Trophoblast cell (in vitro differentiated cells and primary cell): ENCODE measurements around the gene BLM.

Experiments
- DNase-seq, 2 donors: peaks; one replicate each; pipeline ENCODE4 v3.0.0-alpha.2; 2016
- H2AFZ ChIP-seq: 2 replicates; pipeline ENCODE4 v1.6.1; 2013; ENCODE audit warnings: low read length, moderate library complexity, mild to moderate bottlenecking; ENCODE audit not compliant: insufficient read depth, poor library complexity
- H2AK5ac ChIP-seq: 2 replicates; pipeline ENCODE4 v1.6.1; 2013; ENCODE audit warnings: mild to moderate bottlenecking, low read length
- H2BK120ac ChIP-seq: 2 replicates; pipeline ENCODE4 v1.6.1; 2013; ENCODE audit warnings: low read length, mild to moderate bottlenecking, moderate library complexity; ENCODE audit not compliant: insufficient read depth, poor library complexity
- H2BK12ac ChIP-seq: 2 replicates; pipeline ENCODE4 v1.6.1; 2013; ENCODE audit warnings: mild to moderate bottlenecking, low read length, moderate library complexity
- H2BK5ac ChIP-seq: 2 replicates; pipeline ENCODE4 v1.6.1; 2013; ENCODE audit warnings: low read length, low read depth, moderate library complexity, mild to moderate bottlenecking; ENCODE audit not compliant: poor library complexity
- H3K14ac ChIP-seq: 2 replicates; pipeline ENCODE4 v1.6.1; 2013; ENCODE audit warnings: mild to moderate bottlenecking, low read length
- H3K18ac ChIP-seq: 2 replicates; pipeline ENCODE4 v1.6.1; 2013; ENCODE audit warnings: mild to moderate bottlenecking, low read length
- H3K23ac ChIP-seq: 2 replicates; pipeline ENCODE4 v1.6.1; 2013; ENCODE audit warnings: low read length
- H3K27ac ChIP-seq: 2 replicates; pipeline ENCODE4 v1.5.1; 2013; ENCODE audit warnings: low read depth, mild to moderate bottlenecking, inconsistent platforms, low read length, moderate library complexity
- H3K27me3 ChIP-seq: 2 replicates; pipeline ENCODE4 v1.6.1; 2013; ENCODE audit warnings: inconsistent platforms, mild to moderate bottlenecking, low read length, moderate library complexity; ENCODE audit not compliant: insufficient read depth
- H3K36me3 ChIP-seq, 2 experiments: 1 replicate in 1 of 2; 2 replicates in 1 of 2; pipeline ENCODE4 v1.6.1; 2013; ENCODE audit warnings: low read length in 2 of 2, mild to moderate bottlenecking in 2 of 2, moderate library complexity in 1 of 2; ENCODE audit not compliant: insufficient read depth in 2 of 2, control insufficient read depth in 1 of 2
- H3K4ac ChIP-seq: 2 replicates; pipeline ENCODE4 v1.6.1; 2013; ENCODE audit warnings: low read depth, mild to moderate bottlenecking, low read length, moderate library complexity
- H3K4me1 ChIP-seq, 2 experiments: 1 replicate in 1 of 2; 2 replicates in 1 of 2; pipeline ENCODE4 v1.6.1; 2013; ENCODE audit warnings: low read length in 2 of 2, mild to moderate bottlenecking in 2 of 2, moderate library complexity in 1 of 2; ENCODE audit not compliant: insufficient read depth in 2 of 2, control insufficient read depth in 1 of 2
- H3K4me2 ChIP-seq: 2 replicates; pipeline ENCODE4 v1.6.1; 2013; ENCODE audit warnings: inconsistent platforms, mild to moderate bottlenecking, low read length, moderate library complexity
- H3K4me3 ChIP-seq: 2 replicates; pipeline ENCODE4 v1.5.1; 2013; ENCODE audit warnings: mild to moderate bottlenecking, low read depth, low read length, inconsistent platforms
- H3K79me1 ChIP-seq: one replicate; pipeline ENCODE4 v1.6.1; 2013; ENCODE audit warnings: low read length
- H3K79me2 ChIP-seq: 2 replicates; pipeline ENCODE4 v1.6.1; 2013; ENCODE audit warnings: low read length, mild to moderate bottlenecking; ENCODE audit not compliant: control insufficient read depth, insufficient read depth, poor library complexity
- H3K9ac ChIP-seq: 2 replicates; pipeline ENCODE4 v1.6.1; 2013; ENCODE audit warnings: mild to moderate bottlenecking, low read length
- H3K9me3 ChIP-seq: 2 replicates; pipeline ENCODE4 v1.6.1; 2013; ENCODE audit warnings: low read depth, mild to moderate bottlenecking, control low read depth, inconsistent platforms, low read length; ENCODE audit not compliant: insufficient read depth
- H4K12ac ChIP-seq: 2 replicates; pipeline ENCODE4 v1.6.1; 2013; ENCODE audit warnings: low read depth, mild to moderate bottlenecking, low read length, moderate library complexity
- H4K8ac ChIP-seq: 2 replicates; pipeline ENCODE4 v1.6.1; 2013; ENCODE audit warnings: low read depth, mild to moderate bottlenecking, low read length, moderate library complexity
- H4K91ac ChIP-seq: one replicate; pipeline ENCODE4 v1.6.1; 2013; ENCODE audit warnings: low read depth, mild to moderate bottlenecking, low read length, moderate library complexity
- WGBS: extraction: QIAGEN DNeasy Blood & Tissue Kit; methylation state at CpG from one replicate; pipeline ENCODE4 v1.1.7; 2013; ENCODE audit warnings: missing lambda C conversion rate; ENCODE audit not compliant: insufficient read length, insufficient coverage; ENCODE audit errors: extremely low coverage; 5-methylcytosine and 5-hydroxymethylcytosine counted together

BLM gene

DNA sequence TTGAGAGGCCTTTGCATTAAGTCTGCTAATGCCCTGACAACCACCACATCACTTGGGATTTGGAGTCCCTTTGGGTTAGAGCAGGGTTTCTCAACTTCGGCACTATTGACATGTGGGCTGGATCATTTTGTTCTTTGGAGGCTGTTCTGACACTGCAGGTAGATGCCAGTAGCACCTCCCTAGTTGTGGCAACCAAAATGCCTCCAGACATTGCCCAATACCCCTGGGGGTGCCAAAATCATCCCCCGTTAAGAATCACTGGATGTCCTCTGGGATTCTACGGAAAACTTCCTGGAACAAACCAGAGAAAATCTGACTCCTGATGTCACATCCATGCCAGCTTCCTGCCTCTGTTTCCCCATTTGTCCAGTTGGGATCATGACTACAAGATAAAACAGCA, 37.2 kb upstream of the BLM start:
- Histone ChIP-seq H3K23ac (no peak overlapping the region), H3K4me3 (no peak overlapping the region), H3K27me3 (no peaks in the 10 kb centered on the region), H2BK120ac (no peak overlapping the region), H3K79me2 (no peaks in the 10 kb centered on the region), H3K9me3 (no peaks in the 10 kb centered on the region), H3K18ac (no peak overlapping the region), H2AFZ (no peak overlapping the region), H3K79me1 (no peaks in the 10 kb centered on the region), H2BK12ac (no peak overlapping the region), H3K4ac (no peak overlapping the region), H4K91ac (no peak overlapping the region), H3K9ac (no peak overlapping the region), H3K4me2 (no peak overlapping the region), H4K8ac (no peak overlapping the region), H3K4me1 (no peaks in the 10 kb centered on the region), H3K14ac (no peak overlapping the region), H4K12ac (no peak overlapping the region), H2BK5ac (no peak overlapping the region), H3K27ac (no peak overlapping the region), H2AK5ac (no peak overlapping the region), H3K36me3 (no peaks in the 10 kb centered on the region)
- no peak for DNase-seq
- no CpG with 5 or more reads among the region's 3 CpGs for WGBS

DNA sequence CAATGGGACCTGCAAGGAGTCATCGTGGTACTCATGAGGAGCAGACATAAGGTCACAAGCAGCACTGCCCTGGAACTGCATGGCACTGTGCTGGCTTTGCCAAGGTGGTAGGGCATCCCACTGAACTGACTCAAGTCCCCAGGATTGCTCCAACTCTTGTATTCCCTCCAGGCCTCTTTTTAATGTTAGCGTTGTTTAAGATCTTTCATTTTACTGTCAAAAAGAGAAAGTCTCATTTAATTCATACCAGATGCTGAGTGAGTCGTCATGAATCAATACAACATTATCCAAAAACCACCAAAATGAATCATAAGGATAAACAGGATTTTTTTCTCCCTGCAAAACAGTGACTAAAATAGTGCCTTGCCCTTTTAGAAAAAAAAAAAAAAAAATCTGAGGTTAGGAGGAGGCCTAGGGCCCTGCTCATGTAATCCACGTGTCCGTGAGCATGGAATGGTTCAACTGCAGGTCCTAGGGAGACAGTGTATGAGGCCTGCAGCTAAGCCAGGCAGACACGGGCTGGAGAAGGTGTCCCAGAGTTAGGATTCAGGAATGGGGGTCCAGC, 36.7 kb upstream of the BLM start:
- Histone ChIP-seq H2AK5ac (no peak overlapping the region), H3K27ac (no peak overlapping the region), H2AFZ (no peak overlapping the region), H3K18ac (no peak overlapping the region), H3K79me1 (no peaks in the 10 kb centered on the region), H3K4ac (no peak overlapping the region), H2BK5ac (no peak overlapping the region), H4K12ac (no peak overlapping the region), H3K4me3 (no peak overlapping the region), H3K36me3 (no peaks in the 10 kb centered on the region), H3K9me3 (no peaks in the 10 kb centered on the region), H3K79me2 (no peaks in the 10 kb centered on the region), H4K91ac (no peak overlapping the region), H3K4me1 (no peaks in the 10 kb centered on the region), H3K9ac (no peak overlapping the region), H2BK12ac (no peak overlapping the region), H3K14ac (no peak overlapping the region), H3K27me3 (no peaks in the 10 kb centered on the region), H2BK120ac (no peak overlapping the region), H3K23ac (no peak overlapping the region), H3K4me2 (no peak overlapping the region), H4K8ac (no peak overlapping the region)
- DNase-seq: peak in 1 of 2 donors; percentile 16
- no CpG with 5 or more reads among the region's 6 CpGs for WGBS

DNA sequence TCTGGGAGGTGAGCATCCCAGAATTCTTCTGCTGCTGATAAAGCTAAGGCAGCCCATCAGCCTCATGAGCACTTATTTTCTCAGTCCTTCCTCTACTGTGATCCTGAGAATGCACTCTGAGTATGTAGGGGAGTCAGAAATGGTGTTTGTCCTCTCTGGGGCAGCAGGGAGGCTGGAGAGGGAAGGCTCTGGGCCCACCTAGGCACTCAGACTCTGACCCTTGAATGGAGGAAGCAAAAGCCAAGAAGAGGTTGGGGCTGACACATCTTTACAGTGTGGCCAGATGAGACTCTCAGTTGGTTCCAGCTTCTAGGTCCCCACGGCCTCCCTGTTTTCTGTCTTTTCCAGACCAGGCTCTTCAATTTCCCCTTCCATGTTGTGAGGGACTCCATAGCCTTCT, 36.1 kb upstream of the BLM start:
- WGBS: no CpG with 5 or more reads among the region's 1 CpG
- Histone ChIP-seq H4K12ac (no peak overlapping the region), H4K91ac (no peak overlapping the region), H3K18ac (no peak overlapping the region), H3K9me3 (no peaks in the 10 kb centered on the region), H2BK120ac (no peak overlapping the region), H3K27ac (no peak overlapping the region), H4K8ac (no peak overlapping the region), H3K4me1 (no peaks in the 10 kb centered on the region), H3K4me2 (no peak overlapping the region), H2AFZ (no peak overlapping the region), H2AK5ac (no peak overlapping the region), H3K14ac (no peak overlapping the region), H3K4ac (no peak overlapping the region), H2BK5ac (no peak overlapping the region), H3K79me1 (no peaks in the 10 kb centered on the region), H3K4me3 (no peak overlapping the region), H3K27me3 (no peaks in the 10 kb centered on the region), H3K9ac (no peak overlapping the region), H3K36me3 (no peaks in the 10 kb centered on the region), H3K23ac (no peak overlapping the region), H3K79me2 (no peaks in the 10 kb centered on the region), H2BK12ac (no peak overlapping the region)
- no peak for DNase-seq

DNA sequence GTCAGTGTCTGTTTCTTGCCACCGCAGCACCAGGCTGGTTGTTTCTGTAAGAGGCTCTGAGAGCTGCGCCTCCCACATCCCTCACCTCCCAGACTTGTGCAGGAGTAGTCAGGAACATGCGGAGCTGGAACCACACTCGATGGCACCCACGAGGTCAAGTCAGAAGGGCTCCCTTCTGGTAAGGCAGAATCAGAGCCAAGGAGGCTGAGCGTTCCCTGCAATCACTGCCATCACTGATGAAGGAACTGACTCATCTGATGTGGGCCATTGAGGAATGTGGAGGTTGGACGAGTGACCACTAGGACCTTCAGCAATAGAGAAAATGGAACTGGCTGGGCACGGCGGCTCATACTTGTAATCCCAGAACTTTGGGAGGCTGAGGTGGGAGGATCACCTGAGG, 35.7 kb upstream of the BLM start:
- Histone ChIP-seq H3K79me2 (no peaks in the 10 kb centered on the region), H3K4me2 (no peak overlapping the region), H3K4me1 (no peaks in the 10 kb centered on the region), H3K27ac (no peak overlapping the region), H3K9ac (no peak overlapping the region), H3K9me3 (no peaks in the 10 kb centered on the region), H2AK5ac (no peak overlapping the region), H2AFZ (no peak overlapping the region), H2BK120ac (no peak overlapping the region), H3K4me3 (no peak overlapping the region), H3K18ac (no peak overlapping the region), H2BK5ac (no peak overlapping the region), H3K36me3 (no peaks in the 10 kb centered on the region), H3K79me1 (no peaks in the 10 kb centered on the region), H3K14ac (no peak overlapping the region), H3K23ac (no peak overlapping the region), H3K4ac (no peak overlapping the region), H4K12ac (no peak overlapping the region), H3K27me3 (no peaks in the 10 kb centered on the region), H2BK12ac (no peak overlapping the region), H4K91ac (no peak overlapping the region), H4K8ac (no peak overlapping the region)
- WGBS: no CpG with 5 or more reads among the region's 9 CpGs
- peak; percentile 19 to 57 for DNase-seq
